ENCODE data around the gene COL4A6.

DNA sequence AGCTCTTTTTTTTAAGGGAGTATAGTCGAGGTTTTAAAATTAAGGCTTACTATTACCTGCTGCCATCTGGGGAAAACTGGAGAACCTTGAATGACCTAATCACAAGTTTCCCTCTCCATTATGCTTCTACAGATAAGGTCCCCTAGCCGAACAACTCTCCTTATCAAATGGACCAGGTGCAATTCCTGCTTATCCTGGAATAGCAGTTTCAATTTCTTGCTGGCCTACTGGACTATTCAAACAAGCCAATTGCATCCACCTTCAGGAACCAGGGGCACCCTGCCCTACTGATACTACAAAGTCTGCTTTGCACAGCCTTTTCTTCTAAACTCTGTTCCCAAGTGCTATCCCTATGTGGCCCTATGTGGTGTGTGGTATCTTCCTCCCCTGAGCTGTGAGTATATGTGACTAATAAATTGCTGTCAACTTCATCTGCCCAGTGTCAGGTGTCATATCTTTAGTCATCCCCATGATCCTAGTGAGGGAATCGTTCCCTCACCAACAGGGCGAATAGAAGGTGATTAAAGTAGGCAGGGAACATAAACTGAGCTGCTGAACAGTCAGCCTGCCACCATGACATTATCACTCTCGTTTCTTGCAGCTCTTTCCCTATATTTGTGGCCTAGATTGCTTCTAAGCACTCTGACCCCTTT, 218.1 kb downstream of the COL4A6 start:
- TF ChIP-seq EZH2phosphoT487 (IDR thresholded peaks at IDR 0.05; ENCODE audit: low read depth, severe bottlenecking, unreplicated experiment) (no peak), EZH2 (IDR thresholded peaks at IDR 0.05; ENCODE audit: borderline replicate concordance) (no peak)
- TF ChIP-seq, protein P1, sequence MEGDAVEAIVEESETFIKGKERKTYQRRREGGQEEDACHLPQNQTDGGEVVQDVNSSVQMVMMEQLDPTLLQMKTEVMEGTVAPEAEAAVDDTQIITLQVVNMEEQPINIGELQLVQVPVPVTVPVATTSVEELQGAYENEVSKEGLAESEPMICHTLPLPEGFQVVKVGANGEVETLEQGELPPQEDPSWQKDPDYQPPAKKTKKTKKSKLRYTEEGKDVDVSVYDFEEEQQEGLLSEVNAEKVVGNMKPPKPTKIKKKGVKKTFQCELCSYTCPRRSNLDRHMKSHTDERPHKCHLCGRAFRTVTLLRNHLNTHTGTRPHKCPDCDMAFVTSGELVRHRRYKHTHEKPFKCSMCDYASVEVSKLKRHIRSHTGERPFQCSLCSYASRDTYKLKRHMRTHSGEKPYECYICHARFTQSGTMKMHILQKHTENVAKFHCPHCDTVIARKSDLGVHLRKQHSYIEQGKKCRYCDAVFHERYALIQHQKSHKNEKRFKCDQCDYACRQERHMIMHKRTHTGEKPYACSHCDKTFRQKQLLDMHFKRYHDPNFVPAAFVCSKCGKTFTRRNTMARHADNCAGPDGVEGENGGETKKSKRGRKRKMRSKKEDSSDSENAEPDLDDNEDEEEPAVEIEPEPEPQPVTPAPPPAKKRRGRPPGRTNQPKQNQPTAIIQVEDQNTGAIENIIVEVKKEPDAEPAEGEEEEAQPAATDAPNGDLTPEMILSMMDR (IDR thresholded peaks at IDR 0.05; ENCODE audit: poor library complexity): no peak

Data from hepatocyte (in vitro differentiated cells).